Body of pancreas (tissue), 4 donors: ENCODE results near the gene MRC1. TPM values are rescaled to one million over a fixed set of nuclear protein-coding genes. Genes with fewer than 3 reads are reported as not detected.

Experiments used
- ATAC-seq: fragments of 150-250 bp; one replicate; pipeline ENCODE4 v1.9.1; 2016
- DNase-seq, 4 donors: peaks; one replicate each; pipeline ENCODE4 v3.0.0-alpha.2; 2019
- H3K27ac ChIP-seq, 4 donors: fragments of 200-600 bp; sonication (generic); 1 replicate in 3 of 4; 2 replicates in 1 of 4; pipeline versions ENCODE4 v1.5.1 to v1.6.1; 2016 to 2019; ENCODE audit warnings: mild to moderate bottlenecking in 1 of 4, mixed read lengths in 1 of 4, moderate library complexity in 1 of 4
- H3K27me3 ChIP-seq, 2 donors: fragments of 200-600 bp; sonication (generic); one replicate each; pipeline ENCODE4 v1.6.0; 2016; ENCODE audit warnings: mild to moderate bottlenecking in 1 of 2
- H3K36me3 ChIP-seq, 2 donors: fragments of 200-600 bp; sonication (generic); replicated peaks in 1 of 2; 2 replicates each; pipeline ENCODE4 v1.5.1; 2016; ENCODE audit warnings: low read depth in 2 of 2; ENCODE audit not compliant: insufficient read depth in 1 of 2
- H3K4me1 ChIP-seq: fragments of 200-600 bp; sonication (generic); one replicate; pipeline ENCODE4 v1.6.0; 2016
- H3K4me3 ChIP-seq, 2 donors: fragments of 200-600 bp; sonication (generic); 1 replicate in 1 of 2; 2 replicates in 1 of 2; pipeline ENCODE4 v1.5.1; 2016 to 2019
- H3K9me3 ChIP-seq, 3 donors: fragments of 200-600 bp; sonication (generic); 1 replicate in 2 of 3; 2 replicates in 1 of 3; pipeline ENCODE4 v1.5.1; 2016
- POLR2A ChIP-seq, 3 donors: fragments of 450-650 bp; IDR thresholded peaks; one replicate each; pipeline ENCODE4 v1.6.1; 2016; ENCODE audit warnings: antibody characterized with exemption in 3 of 3, mild to moderate bottlenecking in 2 of 3
- WGBS, 2 donors: methylation state at CpG; one replicate each; pipeline ENCODE4 v1.1.5; 2017; 5-methylcytosine and 5-hydroxymethylcytosine counted together
- intact Hi-C: fragments of 100-400 bp; cut with DNase I; formaldehyde crosslinking; loops from one replicate; pipeline ENCODE4 v1.15.1; 2023
- total RNA-seq, 2 donors: library from RNA; depleted of rRNA; stranded (reverse); fragments of >200 nt; gene quantifications; one replicate each; pipeline ENCODE4 v1.1.0, GENCODE V29; 2016
- TF ChIP-seq, protein P1 (sequence below), 7 experiments: fragments of 450-650 bp in 4 of 7; fragments of 200-600 bp in 3 of 7; sonication (generic) in 3 of 7; IDR thresholded peaks; one replicate each; pipeline ENCODE4 v1.5.1; 2016 to 2019; ENCODE audit warnings: antibody characterized with exemption in 7 of 7

The MRC1 gene
- total RNA-seq, 2 donors from 2014 or later = 10.2 to 19.5 TPM

DNA sequence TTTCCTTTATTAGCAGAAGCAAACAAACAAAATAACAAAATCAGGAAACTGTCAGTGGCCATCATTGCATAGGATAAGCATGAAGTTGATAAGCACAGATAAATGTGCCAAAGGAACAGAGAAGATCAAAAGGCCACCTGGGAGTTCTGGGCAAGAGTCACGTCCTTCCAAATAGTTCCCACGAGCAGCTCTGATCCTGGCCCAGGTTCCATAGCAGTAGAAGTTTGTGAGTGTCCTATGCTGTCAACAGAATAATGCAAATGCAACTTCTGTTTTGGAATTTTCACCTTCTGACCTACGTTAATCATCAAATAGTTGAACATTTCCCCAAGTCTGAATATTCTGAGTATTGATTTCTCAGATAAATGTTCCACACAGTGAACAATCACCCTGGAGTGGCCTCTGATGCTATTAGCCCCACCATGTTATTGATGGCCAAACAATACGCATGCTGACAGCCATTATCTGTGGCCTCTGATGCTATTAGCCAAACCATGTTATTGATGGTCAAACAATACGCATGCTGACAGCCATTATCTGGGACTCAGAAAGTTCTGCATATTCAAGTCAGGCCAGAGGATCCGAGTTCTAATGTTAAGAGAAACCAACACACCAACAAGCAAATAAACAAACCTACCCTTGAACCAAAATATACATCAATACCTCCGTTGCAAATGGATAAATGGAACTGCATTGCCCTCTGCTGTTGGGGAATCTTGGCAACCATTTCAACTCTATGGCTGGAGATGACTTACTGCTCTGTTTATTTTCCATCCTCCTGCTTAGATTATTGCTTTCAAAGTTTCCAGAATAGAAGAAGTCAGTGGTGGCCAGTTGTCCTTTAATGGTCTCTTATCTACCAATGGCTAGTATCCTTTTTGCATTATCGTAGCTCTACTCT, 63.3 kb downstream of the MRC1 start:
- DNase-seq = peak in 2 of 4 donors; percentile 35 to 44
- intact Hi-C loops = loop anchor here (10.0 kb wide), 1 partner anchor 268 kb away; no protein-coding TSS in a partner anchor
- Histone ChIP-seq H3K36me3 (no peaks in the 10 kb centered on the region), H3K27ac (peak overlapping the region in 1 of 4 donors; percentile 27), H3K27me3 (no peaks in the 10 kb centered on the region), H3K4me1 (no peaks in the 10 kb centered on the region), H3K9me3 (no peaks in the 10 kb centered on the region), H3K4me3 (no peak overlapping the region)
- ATAC-seq = peak; percentile 47
- no peak for TF ChIP-seq POLR2A (IDR thresholded peaks at IDR 0.05)
- TF ChIP-seq, protein P1, sequence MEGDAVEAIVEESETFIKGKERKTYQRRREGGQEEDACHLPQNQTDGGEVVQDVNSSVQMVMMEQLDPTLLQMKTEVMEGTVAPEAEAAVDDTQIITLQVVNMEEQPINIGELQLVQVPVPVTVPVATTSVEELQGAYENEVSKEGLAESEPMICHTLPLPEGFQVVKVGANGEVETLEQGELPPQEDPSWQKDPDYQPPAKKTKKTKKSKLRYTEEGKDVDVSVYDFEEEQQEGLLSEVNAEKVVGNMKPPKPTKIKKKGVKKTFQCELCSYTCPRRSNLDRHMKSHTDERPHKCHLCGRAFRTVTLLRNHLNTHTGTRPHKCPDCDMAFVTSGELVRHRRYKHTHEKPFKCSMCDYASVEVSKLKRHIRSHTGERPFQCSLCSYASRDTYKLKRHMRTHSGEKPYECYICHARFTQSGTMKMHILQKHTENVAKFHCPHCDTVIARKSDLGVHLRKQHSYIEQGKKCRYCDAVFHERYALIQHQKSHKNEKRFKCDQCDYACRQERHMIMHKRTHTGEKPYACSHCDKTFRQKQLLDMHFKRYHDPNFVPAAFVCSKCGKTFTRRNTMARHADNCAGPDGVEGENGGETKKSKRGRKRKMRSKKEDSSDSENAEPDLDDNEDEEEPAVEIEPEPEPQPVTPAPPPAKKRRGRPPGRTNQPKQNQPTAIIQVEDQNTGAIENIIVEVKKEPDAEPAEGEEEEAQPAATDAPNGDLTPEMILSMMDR (IDR thresholded peaks at IDR 0.05) = peak in 6 of 7 experiments; percentile 21 to 74 (median 66)
- WGBS, 2 donors = 12 to 26% methylated on average over 7 to 8 of the region's 8 CpGs

DNA sequence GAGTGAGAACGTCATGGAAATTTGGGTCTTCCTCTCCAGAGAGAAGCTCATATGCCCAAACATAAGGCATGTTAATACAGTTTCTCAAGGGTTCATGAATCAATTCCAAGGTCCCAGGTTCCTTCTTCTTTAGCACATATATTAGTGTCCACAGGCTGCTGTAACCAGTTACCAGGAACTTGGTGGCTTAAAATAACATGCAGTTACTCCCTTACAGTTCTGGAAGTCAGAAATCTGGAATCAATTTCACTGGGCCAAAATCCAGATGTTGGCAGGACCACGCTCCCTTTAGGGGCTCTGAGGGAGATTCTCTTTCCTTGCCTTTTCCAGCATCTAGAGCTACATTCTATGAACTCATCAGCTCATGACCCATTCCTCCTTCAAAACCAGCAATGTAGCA, 64.8 kb downstream of the MRC1 start:
- Histone ChIP-seq H3K27me3 (no peaks in the 10 kb centered on the region), H3K4me3 (no peak overlapping the region), H3K27ac (no peak overlapping the region), H3K4me1 (no peaks in the 10 kb centered on the region), H3K36me3 (no peaks in the 10 kb centered on the region), H3K9me3 (no peaks in the 10 kb centered on the region)
- ATAC-seq (no peak), DNase-seq (no peak)
- 68 to 80% methylated on average over 2 of the region's 2 CpGs for WGBS, 2 donors
- intact Hi-C loops = loop anchor here (10.0 kb wide), 1 partner anchor 269 kb away; no protein-coding TSS in a partner anchor
- no peak for TF ChIP-seq POLR2A (IDR thresholded peaks at IDR 0.05)
- TF ChIP-seq, protein P1 (IDR thresholded peaks at IDR 0.05) = no peak

DNA sequence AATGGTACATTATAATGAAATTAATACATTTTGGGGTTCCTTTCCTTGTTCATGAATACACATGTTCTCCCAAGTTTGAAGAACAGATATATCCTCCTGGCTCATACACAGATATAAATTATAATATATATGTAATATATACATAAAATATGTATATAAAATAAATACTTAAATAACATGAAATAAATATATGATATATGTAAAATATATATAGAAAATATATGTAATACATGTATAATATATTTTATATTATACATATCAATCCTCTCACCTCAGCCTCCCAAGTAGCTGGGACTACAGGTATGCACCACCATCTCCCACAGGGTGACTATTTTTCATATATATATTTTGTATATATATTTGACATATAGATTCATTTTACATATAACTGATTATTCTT, 68.0 kb downstream of the MRC1 start:
- no peak overlapping the region for H3K4me3 ChIP-seq
- H3K9me3 ChIP-seq = no peaks in the 10 kb centered on the region
- intact Hi-C loops = loop anchor here (10.0 kb wide), 1 partner anchor 272 kb away; no protein-coding TSS in a partner anchor
- ATAC-seq = no peak
- no peak for TF ChIP-seq POLR2A (IDR thresholded peaks at IDR 0.05)
- TF ChIP-seq, protein P1 (IDR thresholded peaks at IDR 0.05) = no peak
- no peaks in the 10 kb centered on the region for H3K4me1 ChIP-seq
- H3K27me3 ChIP-seq = no peaks in the 10 kb centered on the region
- H3K36me3 ChIP-seq = no peaks in the 10 kb centered on the region
- no peak for DNase-seq
- no peak overlapping the region for H3K27ac ChIP-seq

DNA sequence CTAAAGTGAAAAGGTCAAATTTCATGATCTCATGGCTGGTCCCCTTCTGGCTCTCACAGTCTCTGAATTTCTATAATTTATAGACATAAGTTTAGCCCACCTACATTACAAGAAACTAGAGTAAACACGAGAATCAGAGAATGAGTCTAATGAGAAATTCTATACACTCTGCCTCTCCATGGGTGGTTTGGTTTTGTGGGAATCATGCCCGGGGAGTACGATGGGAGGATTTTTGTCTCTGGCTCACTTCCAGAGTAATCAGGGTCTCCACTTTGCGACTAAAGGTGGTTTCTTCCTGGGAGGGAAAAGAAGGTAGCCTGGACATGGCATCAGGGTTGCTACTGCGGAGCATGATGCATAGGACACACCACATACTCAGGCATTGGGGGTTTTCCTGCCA, 69.7 kb downstream of the MRC1 start:
- H3K36me3 ChIP-seq = no peaks in the 10 kb centered on the region

More for the DNA sequence above, 69.7 kb downstream of the MRC1 start:
- no peak for TF ChIP-seq POLR2A (IDR thresholded peaks at IDR 0.05)
- TF ChIP-seq, protein P1 (IDR thresholded peaks at IDR 0.05) = no peak
- H3K27me3 ChIP-seq = no peaks in the 10 kb centered on the region
- WGBS, 2 donors = 69 to 83% methylated on average over 5 of the region's 5 CpGs
- ATAC-seq = no peak
- H3K4me1 ChIP-seq = no peaks in the 10 kb centered on the region
- no peak for DNase-seq
- no peak overlapping the region for H3K4me3 ChIP-seq
- H3K27ac ChIP-seq = no peak overlapping the region
- intact Hi-C loops = loop anchor here (10.0 kb wide), 1 partner anchor 274 kb away; no protein-coding TSS in a partner anchor
- no peaks in the 10 kb centered on the region for H3K9me3 ChIP-seq
